B cell (primary cell): ENCODE data around the gene SETBP1. TPM values are rescaled to one million over a fixed set of nuclear protein-coding genes. Genes with fewer than 3 reads are reported as not detected.

Experiments used
- ATAC-seq: fragments of 200-7000 bp; cut with Tn5 transposase; one replicate; pipeline ENCODE4 v1.10.0; 2021; ENCODE audit warnings: low read depth, mild to moderate bottlenecking, moderate number of reproducible peaks, moderate library complexity
- CTCF ChIA-PET: fragments of 350-600 bp; sonication (Branson Sonifier 250); formaldehyde crosslinking; loops from one replicate; lab custom pipeline; 2021; ENCODE audit warnings: antibody characterized with exemption, inconsistent platforms; lab: Charles Lee
- POLR2A ChIA-PET: fragments of 350-600 bp; sonication (Branson Sonifier 250); formaldehyde crosslinking; loops from one replicate; lab custom pipeline; 2021; ENCODE audit warnings: antibody characterized with exemption; lab: Charles Lee
- DNase-seq: peaks from one replicate; pipeline ENCODE4 v3.0.0; 2013
- H2AFZ ChIP-seq: 2 replicates; pipeline ENCODE4 v1.6.1; 2012; ENCODE audit warnings: mild to moderate bottlenecking, low read depth, low read length; ENCODE audit not compliant: insufficient read depth, poor library complexity, severe bottlenecking
- H3K27ac ChIP-seq, 2 donors: 1 replicate in 1 of 2; 2 replicates in 1 of 2; pipeline ENCODE4 v1.5.1; 2012 to 2013; ENCODE audit warnings: low read length in 2 of 2, mild to moderate bottlenecking in 2 of 2, moderate library complexity in 1 of 2
- H3K27me3 ChIP-seq, 4 experiments: fragments of 200-600 bp in 1 of 4; sonication (generic) in 1 of 4; replicated peaks in 1 of 4; 1 replicate in 2 of 4; 2 replicates in 2 of 4; pipeline versions ENCODE4 v1.6.1 to v1.7.0; 2013 to 2016; ENCODE audit warnings: low read length in 3 of 4, mild to moderate bottlenecking in 2 of 4, mixed read lengths in 1 of 4, moderate library complexity in 1 of 4; ENCODE audit not compliant: insufficient read depth in 4 of 4, control insufficient read depth in 3 of 4; ENCODE audit errors: control extremely low read depth in 1 of 4
- H3K36me3 ChIP-seq, 2 experiments: replicated peaks in 1 of 2; 1 replicate in 1 of 2; 2 replicates in 1 of 2; pipeline versions ENCODE4 v1.6.1 to v1.7.1; 2013; ENCODE audit warnings: low read length in 1 of 2; ENCODE audit not compliant: insufficient read depth in 2 of 2, control insufficient read depth in 1 of 2; ENCODE audit errors: control extremely low read depth in 1 of 2, extremely low read depth in 1 of 2
- H3K4me1 ChIP-seq, 2 donors: fragments of 200-600 bp in 1 of 2; sonication (generic) in 1 of 2; 1 replicate in 1 of 2; 2 replicates in 1 of 2; pipeline versions ENCODE4 v1.5.1 to v1.6.1; 2013 to 2017; ENCODE audit warnings: low read length in 2 of 2; ENCODE audit not compliant: control insufficient read depth in 2 of 2, insufficient read depth in 2 of 2
- H3K4me2 ChIP-seq: replicated peaks from 2 replicates; pipeline ENCODE3; 2012; ENCODE audit warnings: mild to moderate bottlenecking, low read depth, low read length; ENCODE audit not compliant: poor library complexity, severe bottlenecking
- H3K4me3 ChIP-seq, 5 experiments: fragments of 200-600 bp in 1 of 5; sonication (generic) in 1 of 5; 1 replicate in 3 of 5; 2 replicates in 2 of 5; pipeline versions ENCODE4 v1.5.1 to v1.7.0; 2011 to 2016; ENCODE audit warnings: low read length in 4 of 5, mild to moderate bottlenecking in 4 of 5, low read depth in 2 of 5, control low read depth in 1 of 5, moderate library complexity in 1 of 5; ENCODE audit not compliant: insufficient read depth in 1 of 5; ENCODE audit errors: control extremely low read depth in 1 of 5, extremely low read depth in 1 of 5
- H3K79me2 ChIP-seq: fragments of 200-600 bp; sonication (generic); one replicate; pipeline ENCODE4 v1.6.0; 2016; ENCODE audit warnings: low read length; ENCODE audit not compliant: control insufficient read depth, insufficient read depth
- H3K9ac ChIP-seq: fragments of 200-600 bp; sonication (generic); 2 replicates; pipeline ENCODE4 v1.6.1; 2017; ENCODE audit warnings: mild to moderate bottlenecking, low read length, moderate library complexity
- H3K9me3 ChIP-seq, 3 donors: one replicate each; pipeline versions ENCODE4 v1.6.1 to v1.7.1; 2013; ENCODE audit warnings: low read length in 2 of 3; ENCODE audit not compliant: control insufficient read depth in 2 of 3, insufficient read depth in 1 of 3; ENCODE audit errors: control extremely low read depth in 1 of 3
- H4K20me1 ChIP-seq: 2 replicates; pipeline ENCODE4 v1.6.0; 2012; ENCODE audit warnings: mild to moderate bottlenecking, low read length; ENCODE audit not compliant: insufficient read depth, control insufficient read depth, poor library complexity, severe bottlenecking
- H3K27ac Mint-ChIP-seq: one replicate; pipeline ENCODE4 v1.8.0; 2021; ENCODE audit warnings: mixed read lengths
- H3K27me3 Mint-ChIP-seq: one replicate; pipeline ENCODE4 v1.8.0; 2021; ENCODE audit warnings: mixed read lengths
- H3K4me1 Mint-ChIP-seq: one replicate; pipeline ENCODE4 v1.8.0; 2021; ENCODE audit warnings: mixed read lengths
- H3K4me3 Mint-ChIP-seq: one replicate; pipeline ENCODE4 v1.8.0; 2021; ENCODE audit warnings: mixed read lengths
- H3K9me3 Mint-ChIP-seq: one replicate; pipeline ENCODE4 v1.8.0; 2022; ENCODE audit warnings: mixed read lengths; ENCODE audit not compliant: insufficient read depth
- EZH2 ChIP-seq: IDR thresholded peaks from 2 replicates; pipeline ENCODE4 v1.6.1; 2012; ENCODE audit warnings: borderline replicate concordance, low read depth, mild to moderate bottlenecking, moderate library complexity, low read length; ENCODE audit not compliant: insufficient read depth, poor library complexity, severe bottlenecking
- WGBS: methylation state at CpG from one replicate; pipeline ENCODE4 v1.1.5; 2013; ENCODE audit warnings: missing lambda C conversion rate; ENCODE audit not compliant: insufficient coverage; 5-methylcytosine and 5-hydroxymethylcytosine counted together
- intact Hi-C: fragments of 100-400 bp; cut with micrococcal nuclease; formaldehyde crosslinking; loops from one replicate; pipeline ENCODE4 v1.10.0; 2022
- polyA plus RNA-seq: library from polyadenylated mRNA; depleted of rRNA; stranded (reverse); fragments of >200 nt; gene quantifications from 2 replicates; pipeline ENCODE4 v1.2.3, GENCODE V29; 2012
- total RNA-seq, 2 donors: library from RNA; stranded (reverse); fragments of 120-200 nt in 1 of 2; gene quantifications; 1 replicate in 1 of 2; 2 replicates in 1 of 2; pipeline versions ENCODE4 v1.2.3 to v1.2.4, GENCODE V29; 2013 to 2022
- TF ChIP-seq, protein P1 (sequence below): fragments of 200-600 bp; IDR thresholded peaks from one replicate; pipeline ENCODE4 v1.8.0; 2022; ENCODE audit warnings: antibody characterized with exemption, mild to moderate bottlenecking

Gene SETBP1
- total and polyA plus RNA-seq, 2 donors (not counting 1 experiment from before 2014, with no cell fraction given), result 15.1 to 129 TPM

DNA sequence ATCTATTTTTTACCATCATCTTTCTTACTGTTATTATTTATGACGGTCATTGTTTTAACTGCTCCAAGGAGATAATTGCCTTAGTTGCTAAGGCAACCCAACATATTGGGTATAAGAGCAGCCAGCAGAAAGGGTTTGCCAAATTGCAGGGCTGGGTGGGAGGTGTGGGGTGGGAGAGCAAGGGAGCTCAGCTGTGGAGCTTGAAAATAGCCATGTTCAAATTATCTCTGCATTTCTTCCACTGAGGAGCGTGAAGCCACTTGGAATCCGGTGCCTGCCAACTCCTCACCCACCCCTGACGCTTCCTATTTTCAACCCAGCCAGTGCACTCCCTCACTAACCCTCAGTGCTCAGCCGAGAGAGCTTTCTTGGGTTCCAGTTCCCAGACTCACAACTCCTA lies 60.8 kb downstream of the SETBP1 start:
- H3K36me3 ChIP-seq, result peaks cover 7 to 42% of the 10 kb centered on the region in 2 experiments
- Mint-ChIP-seq H3K4me3 (no peak overlapping the region), H3K27ac (no peak overlapping the region), H3K4me1 (peaks cover 72% of the 10 kb centered on the region), H3K27me3 (no peaks in the 10 kb centered on the region), H3K9me3 (no peaks in the 10 kb centered on the region)
- ATAC-seq, result no peak
- CTCF ChIA-PET, result no interaction called here
- H3K27me3 ChIP-seq, result no peaks in the 10 kb centered on the region
- peaks cover 0 to 6% (median 0%) of the 10 kb centered on the region in 3 donors for H3K9me3 ChIP-seq
- DNase-seq, result no peak
- TF ChIP-seq EZH2, result no peak
- TF ChIP-seq, protein P1, sequence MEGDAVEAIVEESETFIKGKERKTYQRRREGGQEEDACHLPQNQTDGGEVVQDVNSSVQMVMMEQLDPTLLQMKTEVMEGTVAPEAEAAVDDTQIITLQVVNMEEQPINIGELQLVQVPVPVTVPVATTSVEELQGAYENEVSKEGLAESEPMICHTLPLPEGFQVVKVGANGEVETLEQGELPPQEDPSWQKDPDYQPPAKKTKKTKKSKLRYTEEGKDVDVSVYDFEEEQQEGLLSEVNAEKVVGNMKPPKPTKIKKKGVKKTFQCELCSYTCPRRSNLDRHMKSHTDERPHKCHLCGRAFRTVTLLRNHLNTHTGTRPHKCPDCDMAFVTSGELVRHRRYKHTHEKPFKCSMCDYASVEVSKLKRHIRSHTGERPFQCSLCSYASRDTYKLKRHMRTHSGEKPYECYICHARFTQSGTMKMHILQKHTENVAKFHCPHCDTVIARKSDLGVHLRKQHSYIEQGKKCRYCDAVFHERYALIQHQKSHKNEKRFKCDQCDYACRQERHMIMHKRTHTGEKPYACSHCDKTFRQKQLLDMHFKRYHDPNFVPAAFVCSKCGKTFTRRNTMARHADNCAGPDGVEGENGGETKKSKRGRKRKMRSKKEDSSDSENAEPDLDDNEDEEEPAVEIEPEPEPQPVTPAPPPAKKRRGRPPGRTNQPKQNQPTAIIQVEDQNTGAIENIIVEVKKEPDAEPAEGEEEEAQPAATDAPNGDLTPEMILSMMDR, result no peak
- H3K4me3 ChIP-seq, result no peak overlapping the region
- H3K79me2 ChIP-seq, result peaks cover 87% of the 10 kb centered on the region
- POLR2A ChIA-PET, result interaction anchor here (1.7 kb wide), 1 partner anchor 13 kb away, joined by 3 read pairs; no protein-coding TSS in a partner anchor
- H3K4me1 ChIP-seq, result peaks cover 25 to 31% of the 10 kb centered on the region in 2 donors
- H3K9ac ChIP-seq, result no peak overlapping the region
- no peaks in the 10 kb centered on the region for H4K20me1 ChIP-seq
- 100% methylated on average over 5 of the region's 5 CpGs for WGBS
- H3K4me2 ChIP-seq, result no peak overlapping the region
- no peak overlapping the region for H2AFZ ChIP-seq
- intact Hi-C loops, result no loop called here
- H3K27ac ChIP-seq, result no peak overlapping the region

DNA sequence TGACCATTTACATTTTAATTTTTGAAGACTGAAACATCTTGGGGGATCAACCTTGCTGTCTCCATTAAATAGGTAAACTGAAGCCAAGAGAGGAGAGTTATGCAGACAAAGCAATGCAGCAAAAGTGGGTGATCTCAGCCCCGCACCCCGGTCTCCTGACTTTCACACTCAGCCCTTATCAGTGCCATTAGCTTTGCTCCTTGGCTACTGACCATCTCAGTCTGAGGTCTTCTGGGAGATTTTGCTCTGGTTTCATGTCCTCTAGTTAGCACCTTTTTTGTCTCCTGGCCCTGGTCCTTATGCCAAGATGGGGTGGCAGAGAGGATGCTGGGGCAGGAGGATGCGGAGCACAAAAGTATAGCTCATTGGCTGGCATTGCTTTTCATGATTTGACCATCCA lies 61.4 kb downstream of the SETBP1 start:
- WGBS, result 100% methylated on average over 2 of the region's 3 CpGs
- no peak overlapping the region for H2AFZ ChIP-seq
- H3K9me3 Mint-ChIP-seq, result no peaks in the 10 kb centered on the region
- peaks cover 0 to 6% (median 0%) of the 10 kb centered on the region in 3 donors for H3K9me3 ChIP-seq
- intact Hi-C loops, result loop anchor here (2.0 kb wide), 1 partner anchor 17 kb away; no protein-coding TSS in a partner anchor
- H4K20me1 ChIP-seq, result no peaks in the 10 kb centered on the region
- peak overlapping the region in 1 of 2 donors; percentile 59 for H3K27ac ChIP-seq
- no peak overlapping the region for H3K9ac ChIP-seq
- no peaks in the 10 kb centered on the region for H3K27me3 Mint-ChIP-seq
- H3K4me2 ChIP-seq, result no peak overlapping the region
- DNase-seq, result no peak
- POLR2A ChIA-PET, result interaction anchor here (1.7 kb wide), 1 partner anchor 12 kb away, joined by 3 read pairs; no protein-coding TSS in a partner anchor
- H3K4me1 ChIP-seq, result peaks cover 28 to 36% of the 10 kb centered on the region in 2 donors
- H3K4me3 Mint-ChIP-seq, result no peak overlapping the region
- CTCF ChIA-PET, result interaction anchor here (1.5 kb wide), 1 partner anchor 16 kb away, joined by 3 read pairs; no protein-coding TSS in a partner anchor
- H3K4me1 Mint-ChIP-seq, result peaks cover 72% of the 10 kb centered on the region
- H3K4me3 ChIP-seq, result no peak overlapping the region
- peak overlapping the region; percentile 68 for H3K27ac Mint-ChIP-seq
- TF ChIP-seq, protein P1, result no peak
- TF ChIP-seq EZH2, result no peak
- no peak for ATAC-seq
- peaks cover 87% of the 10 kb centered on the region for H3K79me2 ChIP-seq
- H3K36me3 ChIP-seq, result peaks cover 5 to 42% of the 10 kb centered on the region in 2 experiments
- no peaks in the 10 kb centered on the region for H3K27me3 ChIP-seq
